SH-SY5Y (cell line): ENCODE results near the gene TSPAN14.

Experiments
- GATA2 ChIP-seq: IDR thresholded peaks from 2 replicates; pipeline ENCODE4 v1.6.1; 2011; ENCODE audit warnings: mild to moderate bottlenecking, low read depth, low read length
- GATA3 ChIP-seq: IDR thresholded peaks from 2 replicates; pipeline ENCODE4 v1.6.1; 2011; ENCODE audit warnings: low read depth, mild to moderate bottlenecking, low read length, moderate library complexity

The TSPAN14 gene

DNA sequence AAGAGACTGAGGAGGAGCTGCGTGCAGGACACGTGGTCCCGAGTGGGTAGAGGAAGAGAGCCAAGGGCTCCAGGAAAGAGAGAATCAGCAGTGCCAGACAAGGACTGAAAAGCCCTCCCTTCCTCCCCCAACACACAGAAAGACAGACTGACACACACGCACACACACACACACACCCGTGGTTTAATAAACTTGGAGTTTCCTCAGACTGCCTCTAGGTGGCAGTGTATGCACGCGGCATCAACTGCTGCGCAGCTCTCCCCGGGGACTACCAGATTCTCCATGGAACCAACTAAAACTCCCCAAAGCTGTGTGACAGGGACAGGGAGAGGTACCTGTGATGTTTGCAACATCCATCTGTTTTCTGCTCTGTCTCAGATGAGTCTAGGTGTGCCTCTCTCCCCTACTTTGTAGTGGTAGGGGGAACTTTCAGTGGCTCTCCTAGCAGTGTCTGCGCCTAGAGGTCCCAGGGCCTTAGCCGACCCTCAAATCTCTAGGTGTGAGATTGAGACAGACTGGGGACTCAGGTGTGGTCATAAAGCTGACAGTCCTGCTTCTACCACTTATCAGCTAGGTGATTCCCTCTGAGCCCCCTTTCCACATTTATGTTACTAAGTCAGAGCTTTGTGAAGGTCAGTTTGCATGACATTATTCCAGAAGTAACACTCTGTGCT lies 9.3 kb upstream of the TSPAN14 start:
- no peak for TF ChIP-seq GATA2
- no peak for TF ChIP-seq GATA3

GRCh38 chr10:80447436-80448190 lies 6.5 kb upstream of the TSPAN14 start:
- TF ChIP-seq GATA3 (no peak), GATA2 (no peak)

DNA sequence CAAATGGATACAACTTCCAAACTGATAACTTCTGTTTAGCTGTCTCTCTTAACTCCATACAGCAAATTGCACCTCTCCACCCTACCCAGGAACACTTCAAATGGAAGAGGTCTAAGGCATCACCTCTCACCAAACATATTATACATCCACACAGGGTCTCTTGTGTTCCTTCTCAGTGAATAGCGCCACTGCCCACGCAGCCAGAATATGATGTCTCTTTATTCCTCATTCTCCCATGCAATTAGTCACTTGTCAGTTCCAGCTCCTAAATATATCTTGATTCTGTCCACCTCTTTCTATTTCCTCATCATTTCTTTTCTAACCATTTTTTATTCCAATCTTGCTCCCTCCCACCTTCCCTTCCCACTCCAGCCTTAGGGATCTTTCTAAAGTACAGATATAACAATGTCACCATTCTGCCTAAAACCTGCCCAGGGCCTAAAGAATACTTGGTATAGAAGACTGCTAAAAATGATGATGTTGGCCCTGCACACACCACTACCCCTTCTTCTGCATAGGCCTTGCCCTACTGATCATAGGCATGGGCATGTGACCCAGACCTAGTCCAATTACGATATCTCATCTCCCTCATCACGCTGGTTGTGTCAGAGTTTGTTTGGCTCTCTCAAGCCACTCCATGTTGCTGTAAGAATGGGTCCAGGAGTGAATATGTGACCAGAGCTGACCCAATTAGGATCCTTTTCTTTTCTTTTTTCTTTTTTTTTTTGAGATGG lies 5.7 kb upstream of the TSPAN14 start:
- TF ChIP-seq GATA2: no peak
- no peak for TF ChIP-seq GATA3

DNA sequence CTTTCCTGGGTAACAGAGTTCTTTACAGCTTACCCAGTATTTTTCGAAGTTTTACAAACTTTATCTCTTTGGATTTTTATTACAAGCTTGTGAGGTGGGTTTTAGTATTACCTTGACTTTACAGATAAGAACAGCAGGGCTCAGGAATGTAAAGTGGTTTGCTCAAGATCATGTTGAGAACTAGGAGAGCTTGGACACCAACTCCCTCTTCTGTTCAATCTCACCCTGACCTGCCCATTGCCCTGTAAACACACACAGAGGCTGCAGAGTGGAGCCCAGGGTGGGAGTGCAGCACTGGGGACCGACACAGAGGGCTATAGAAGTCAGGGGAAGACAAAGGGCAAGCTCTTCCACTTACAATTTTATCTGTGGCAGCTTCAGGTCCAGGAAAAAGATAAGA lies 4.6 kb upstream of the TSPAN14 start:
- no peak for TF ChIP-seq GATA3
- TF ChIP-seq GATA2: no peak

DNA sequence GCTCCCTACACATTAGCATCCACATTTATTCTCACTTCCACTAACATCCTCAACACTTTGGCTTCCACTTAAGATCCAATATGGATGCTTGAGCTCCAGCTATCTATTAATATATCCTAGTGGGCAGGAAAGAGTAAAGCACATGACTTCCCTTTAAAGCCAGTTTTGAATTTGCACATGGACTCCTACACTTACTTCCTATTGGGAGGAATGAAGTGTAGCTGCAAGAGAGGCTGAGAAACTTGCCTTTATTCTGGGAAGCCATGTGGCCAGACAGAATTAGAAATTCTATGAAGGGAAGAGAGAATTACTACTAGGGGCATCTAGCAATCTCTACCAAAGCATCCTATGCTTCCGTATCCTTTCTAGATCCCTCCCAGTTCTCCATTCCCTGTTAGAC lies 3.0 kb upstream of the TSPAN14 start:
- no peak for TF ChIP-seq GATA3
- TF ChIP-seq GATA2: no peak

DNA sequence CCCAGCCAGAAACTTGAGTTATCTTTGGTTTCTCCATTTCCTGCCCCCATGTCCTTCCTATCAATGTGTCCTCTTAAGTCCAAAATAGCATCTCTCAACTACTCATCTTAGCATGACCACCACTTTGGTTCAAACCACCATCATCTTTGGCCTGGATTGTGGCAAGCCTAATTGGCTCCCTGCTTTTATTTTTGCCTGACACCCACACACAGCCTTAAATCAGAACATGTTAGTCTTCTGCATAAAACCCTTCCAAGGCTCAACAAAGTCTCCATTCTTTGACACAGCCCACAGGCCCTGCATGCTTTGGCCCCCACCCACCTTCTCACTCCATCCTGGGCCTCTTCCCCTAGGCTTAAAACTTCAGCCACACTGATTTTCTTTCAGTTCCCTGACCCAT lies 2.0 kb upstream of the TSPAN14 start:
- TF ChIP-seq GATA2 (no peak), GATA3 (no peak)

DNA sequence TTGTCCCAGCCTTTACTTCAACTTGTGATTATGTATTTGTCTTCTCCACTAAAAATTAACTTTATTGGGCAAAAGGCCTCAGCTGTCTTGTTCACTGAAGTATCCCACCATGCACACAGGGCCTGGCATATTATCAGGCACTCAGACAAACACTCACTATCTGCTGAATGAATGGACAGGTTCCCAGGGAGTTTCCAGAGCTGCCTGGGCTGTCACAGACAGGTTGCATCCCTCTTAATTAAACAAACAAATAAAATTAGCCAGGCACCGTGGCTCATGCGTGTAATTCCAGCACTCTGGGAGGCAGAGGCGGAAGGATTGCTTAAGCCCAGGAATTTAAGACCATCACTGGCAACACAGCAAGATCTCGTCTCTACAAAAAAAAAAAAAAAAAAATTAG lies 1.5 kb upstream of the TSPAN14 start:
- TF ChIP-seq GATA3: no peak
- no peak for TF ChIP-seq GATA2

DNA sequence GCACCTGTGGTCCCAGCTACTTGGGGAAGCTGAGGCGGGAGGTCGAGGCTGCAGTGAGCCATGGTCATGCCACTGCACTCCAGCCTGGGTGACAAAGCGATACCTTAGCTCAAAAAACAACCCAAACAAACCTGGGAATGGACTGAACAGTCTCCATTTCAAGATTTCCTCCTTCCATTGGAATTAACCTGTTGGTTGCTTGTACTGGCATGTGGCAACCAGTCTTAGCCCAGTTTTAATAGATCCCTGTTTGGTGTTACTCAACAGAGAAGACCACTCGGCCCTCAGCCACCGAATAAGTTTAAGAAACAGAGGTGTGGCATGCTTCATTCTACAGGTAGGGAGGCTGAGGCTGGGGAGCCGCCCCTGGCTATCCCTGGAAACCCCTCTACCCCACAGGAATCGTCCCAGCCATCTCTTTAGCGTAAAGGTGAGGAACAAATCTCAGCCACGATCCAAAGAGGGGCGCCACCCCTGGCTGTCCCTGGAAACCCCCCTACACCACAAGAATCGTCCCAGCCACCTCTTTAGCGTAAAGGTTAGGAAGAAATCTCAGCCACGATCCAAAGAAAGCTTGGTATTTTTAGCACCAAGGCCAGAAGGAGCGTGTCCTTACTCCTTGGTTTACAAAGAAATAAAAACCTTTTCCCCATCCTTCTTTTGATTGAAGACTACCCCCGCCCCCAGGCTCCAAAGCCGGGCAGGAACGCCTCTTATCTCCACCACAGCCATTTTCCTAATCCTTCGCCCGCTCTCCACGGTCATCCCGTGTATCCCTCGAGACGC lies 861 bp upstream of the TSPAN14 start:
- TF ChIP-seq GATA2 (no peak), GATA3 (no peak)

- TF ChIP-seq GATA2 (no peak), GATA3 (no peak)
Measured at GRCh38 chr10:80454513-80455460, 677 bp downstream of the TSPAN14 start.

- no peak for TF ChIP-seq GATA3
- TF ChIP-seq GATA2: no peak
Measured at GRCh38 chr10:80455461-80456349, 1.6 kb downstream of the TSPAN14 start.

GRCh38 chr10:80457554-80458262 lies 3.6 kb downstream of the TSPAN14 start:
- TF ChIP-seq GATA2 (no peak), GATA3 (no peak)
